Cardiac septum (tissue), 1 donor: ENCODE measurements around the gene R3HCC1L. TPM values are rescaled to one million over a fixed set of nuclear protein-coding genes. Genes with fewer than 3 reads are reported as not detected.

Experiments used
- DNase-seq: peaks from one replicate; pipeline ENCODE4 v3.0.0-alpha.2; 2020; ENCODE audit warnings: low spot score
- intact Hi-C: fragments of 100-400 bp; cut with DNase I; formaldehyde crosslinking; loops from one replicate; pipeline ENCODE4 v1.14.0; 2022
- total RNA-seq: library from RNA; stranded (reverse); fragmentation: NEBNext Ultra II Directional; extraction: Animal tissue kit (Norgen Biotek cat#: 25700); gene quantifications from one replicate; pipeline ENCODE4 v1.2.1, GENCODE V29; 2021
- donor health status: DM: no; HTN: no; CAD: no.

R3HCC1L gene
- total RNA-seq, 1 donor from 2014 or later, result 6.8 TPM

- DNase-seq, result no peak
- intact Hi-C loops, result loop anchor here (5.0 to 10.0 kb wide), 3 partner anchors 148 to 978 kb away; partner anchors contain the start of gene PYROXD2
These were observed 132.8 kb downstream of the R3HCC1L start for GRCh38 chr10:98267069-98267893.

- no peak for DNase-seq
- intact Hi-C loops, result loop anchor here (5.0 to 10.0 kb wide), 3 partner anchors 147 to 977 kb away; partner anchors contain the start of gene PYROXD2
These were observed 133.6 kb downstream of the R3HCC1L start, which contains the start of gene LOXL4 for GRCh38 chr10:98267894-98268693. Gene LOXL4 (minus strand): TSS chr10:98268194. CDS start chr10:98263019, 5,175 bp downstream.

GRCh38 chr10:98268694-98269431, 134.4 kb downstream of the R3HCC1L start:
- no peak for DNase-seq
- intact Hi-C loops, result loop anchor here (5.0 to 10.0 kb wide), 3 partner anchors 146 to 976 kb away; partner anchors contain the start of gene PYROXD2

- intact Hi-C loops, result loop anchor here (5.0 to 10.0 kb wide), 3 partner anchors 145 to 975 kb away; partner anchors contain the start of gene PYROXD2
- peak; percentile 93 for DNase-seq
These were observed 135.0 kb downstream of the R3HCC1L start for GRCh38 chr10:98269435-98269912.

- intact Hi-C loops, result no loop called here
- DNase-seq, result no peak
These were observed 135.8 kb downstream of the R3HCC1L start for GRCh38 chr10:98270073-98270740.

- intact Hi-C loops, result no loop called here
- peak; percentile 67 for DNase-seq
These were observed 136.3 kb downstream of the R3HCC1L start for GRCh38 chr10:98270786-98271185.

- intact Hi-C loops, result no loop called here
- peak; percentile 41 for DNase-seq
These were observed 137.8 kb downstream of the R3HCC1L start for GRCh38 chr10:98272245-98272644.

GRCh38 chr10:98272656-98273055, 138.2 kb downstream of the R3HCC1L start:
- intact Hi-C loops, result no loop called here
- DNase-seq, result peak; percentile 71

GRCh38 chr10:98273057-98273850, 138.8 kb downstream of the R3HCC1L start:
- DNase-seq, result peak; percentile 33
- intact Hi-C loops, result no loop called here

GRCh38 chr10:98274562-98274961, 140.1 kb downstream of the R3HCC1L start:
- no peak for DNase-seq

GRCh38 chr10:98276311-98276710, 141.9 kb downstream of the R3HCC1L start:
- no peak for DNase-seq
- intact Hi-C loops, result no loop called here

More at GRCh38 chr10:98274562-98274961, 140.1 kb downstream of the R3HCC1L start:
- intact Hi-C loops, result no loop called here

- intact Hi-C loops, result no loop called here
- no peak for DNase-seq
These were observed 151.0 kb downstream of the R3HCC1L start for GRCh38 chr10:98285416-98285815.

- DNase-seq, result no peak
- intact Hi-C loops, result no loop called here
These were observed 152.0 kb downstream of the R3HCC1L start for GRCh38 chr10:98286419-98286818.

GRCh38 chr10:98287321-98287720, 152.9 kb downstream of the R3HCC1L start:
- no peak for DNase-seq
- intact Hi-C loops, result no loop called here

- intact Hi-C loops, result no loop called here
- DNase-seq, result no peak
These were observed 155.3 kb downstream of the R3HCC1L start for GRCh38 chr10:98289802-98290209.

GRCh38 chr10:98292971-98293370, 158.5 kb downstream of the R3HCC1L start:
- no peak for DNase-seq
- intact Hi-C loops, result no loop called here

GRCh38 chr10:98293550-98294269, 159.3 kb downstream of the R3HCC1L start:
- intact Hi-C loops, result no loop called here
- DNase-seq, result no peak
